Vagina (tissue), 2 donors: Measurements from ENCODE around the gene STK24. TPM values are rescaled to one million over a fixed set of nuclear protein-coding genes. Genes with fewer than 3 reads are reported as not detected.

Source experiments
- DNase-seq, 2 donors: peaks; one replicate each; pipeline ENCODE4 v3.0.0-alpha.2; 2017; ENCODE audit errors: extremely low spot score in 2 of 2
- H3K27ac ChIP-seq: fragments of 200-600 bp; sonication (generic); one replicate; pipeline ENCODE4 v1.5.1; 2019
- H3K27me3 ChIP-seq: fragments of 200-600 bp; sonication (generic); one replicate; pipeline ENCODE4 v1.5.1; 2019
- H3K36me3 ChIP-seq, 2 donors: fragments of 200-600 bp; sonication (generic); one replicate each; pipeline ENCODE4 v1.5.1; 2017 to 2019
- H3K4me1 ChIP-seq: fragments of 200-600 bp; sonication (generic); one replicate; pipeline ENCODE4 v1.5.1; 2019
- H3K4me3 ChIP-seq, 2 donors: fragments of 200-600 bp; sonication (generic); 1 replicate in 1 of 2; 2 replicates in 1 of 2; pipeline ENCODE4 v1.5.1; 2016 to 2019
- H3K9me3 ChIP-seq: fragments of 200-600 bp; sonication (generic); one replicate; pipeline ENCODE4 v1.5.1; 2019
- POLR2A ChIP-seq, 2 donors: fragments of 450-650 bp; IDR thresholded peaks; one replicate each; pipeline ENCODE4 v1.6.1; 2017; ENCODE audit warnings: antibody characterized with exemption in 2 of 2, mild to moderate bottlenecking in 2 of 2, moderate library complexity in 2 of 2
- POLR2AphosphoS5 ChIP-seq, 2 donors: sonication (generic); formaldehyde crosslinking; IDR thresholded peaks; one replicate each; pipeline ENCODE4 v1.9.0; 2017; ENCODE audit warnings: antibody characterized with exemption in 2 of 2, mild to moderate bottlenecking in 2 of 2, low read depth in 1 of 2; ENCODE audit not compliant: insufficient read depth in 1 of 2
- intact Hi-C: fragments of 100-400 bp; cut with DNase I; formaldehyde crosslinking; loops from one replicate; pipeline ENCODE4 v1.15.1; 2023
- total RNA-seq: library from RNA; depleted of rRNA; stranded (reverse); fragments of >200 nt; gene quantifications from one replicate; pipeline ENCODE4 v1.2.3, GENCODE V29; 2016
- TF ChIP-seq, protein P1 (sequence below), 3 experiments: fragments of 450-650 bp in 2 of 3; fragments of 200-600 bp in 1 of 3; sonication (generic) in 1 of 3; IDR thresholded peaks; one replicate each; pipeline ENCODE4 v1.5.1; 2017 to 2019; ENCODE audit warnings: antibody characterized with exemption in 3 of 3, mild to moderate bottlenecking in 2 of 3, moderate library complexity in 2 of 3

Gene STK24
- total RNA-seq, 1 donor from 2014 or later = 82.5 TPM

DNA sequence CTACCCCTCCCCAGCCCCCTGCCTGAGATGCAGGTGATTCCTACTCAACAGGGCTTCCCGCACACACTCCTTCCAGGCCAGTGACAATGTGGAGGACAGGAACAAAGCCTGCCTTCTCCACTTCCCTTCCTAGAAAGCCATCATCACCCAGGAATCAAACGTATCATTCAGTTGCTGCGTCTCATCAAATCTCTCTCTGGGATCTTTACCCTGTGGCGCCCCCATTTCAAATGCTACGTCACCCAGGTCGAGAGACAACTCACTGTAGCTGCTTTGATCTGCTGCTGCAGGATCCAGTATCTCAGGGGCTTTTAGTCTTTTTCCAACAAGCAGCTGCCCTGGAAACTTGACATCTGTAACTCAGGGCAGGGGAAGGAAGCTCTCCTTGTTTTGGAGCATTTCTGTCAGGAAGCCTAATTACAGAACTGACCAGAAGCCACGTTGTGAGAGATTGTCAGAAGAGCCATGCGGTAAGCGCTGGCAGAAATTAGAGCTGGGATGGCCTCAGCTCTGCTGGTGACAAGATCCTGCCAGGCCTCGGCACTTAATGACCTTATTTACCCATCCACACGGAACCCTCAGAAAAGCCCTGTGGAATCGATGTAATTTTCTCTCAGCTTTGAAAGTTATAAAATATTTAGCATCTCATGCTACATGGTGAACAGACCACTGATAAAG lies 140.5 kb downstream of the STK24 start:
- H3K27me3 ChIP-seq = no peaks in the 10 kb centered on the region
- H3K9me3 ChIP-seq = no peaks in the 10 kb centered on the region
- TF ChIP-seq POLR2AphosphoS5 (IDR thresholded peaks at IDR 0.05; ENCODE audit: insufficient read depth in 1 of 2, low read depth in 1 of 2) = no peak
- TF ChIP-seq, protein P1, sequence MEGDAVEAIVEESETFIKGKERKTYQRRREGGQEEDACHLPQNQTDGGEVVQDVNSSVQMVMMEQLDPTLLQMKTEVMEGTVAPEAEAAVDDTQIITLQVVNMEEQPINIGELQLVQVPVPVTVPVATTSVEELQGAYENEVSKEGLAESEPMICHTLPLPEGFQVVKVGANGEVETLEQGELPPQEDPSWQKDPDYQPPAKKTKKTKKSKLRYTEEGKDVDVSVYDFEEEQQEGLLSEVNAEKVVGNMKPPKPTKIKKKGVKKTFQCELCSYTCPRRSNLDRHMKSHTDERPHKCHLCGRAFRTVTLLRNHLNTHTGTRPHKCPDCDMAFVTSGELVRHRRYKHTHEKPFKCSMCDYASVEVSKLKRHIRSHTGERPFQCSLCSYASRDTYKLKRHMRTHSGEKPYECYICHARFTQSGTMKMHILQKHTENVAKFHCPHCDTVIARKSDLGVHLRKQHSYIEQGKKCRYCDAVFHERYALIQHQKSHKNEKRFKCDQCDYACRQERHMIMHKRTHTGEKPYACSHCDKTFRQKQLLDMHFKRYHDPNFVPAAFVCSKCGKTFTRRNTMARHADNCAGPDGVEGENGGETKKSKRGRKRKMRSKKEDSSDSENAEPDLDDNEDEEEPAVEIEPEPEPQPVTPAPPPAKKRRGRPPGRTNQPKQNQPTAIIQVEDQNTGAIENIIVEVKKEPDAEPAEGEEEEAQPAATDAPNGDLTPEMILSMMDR (IDR thresholded peaks at IDR 0.05) = no peak
- TF ChIP-seq POLR2A (IDR thresholded peaks at IDR 0.05) = no peak
- DNase-seq = no peak
- peaks cover 0 to 6% of the 10 kb centered on the region in 2 donors for H3K36me3 ChIP-seq
- no peak overlapping the region for H3K4me3 ChIP-seq
- intact Hi-C loops = no loop called here
- H3K27ac ChIP-seq = no peak overlapping the region
- no peaks in the 10 kb centered on the region for H3K4me1 ChIP-seq

GRCh38 chr13:98435376-98435775 lies 141.5 kb downstream of the STK24 start:
- TF ChIP-seq, protein P1 (IDR thresholded peaks at IDR 0.05) = no peak
- TF ChIP-seq POLR2A (IDR thresholded peaks at IDR 0.05) (no peak), POLR2AphosphoS5 (IDR thresholded peaks at IDR 0.05; ENCODE audit: insufficient read depth in 1 of 2, low read depth in 1 of 2) (no peak)
- Histone ChIP-seq H3K9me3 (no peaks in the 10 kb centered on the region), H3K36me3 (peaks cover 0 to 4% of the 10 kb centered on the region in 2 donors), H3K4me3 (no peak overlapping the region), H3K4me1 (no peaks in the 10 kb centered on the region), H3K27me3 (no peaks in the 10 kb centered on the region), H3K27ac (no peak overlapping the region)
- intact Hi-C loops = no loop called here
- no peak for DNase-seq

DNA sequence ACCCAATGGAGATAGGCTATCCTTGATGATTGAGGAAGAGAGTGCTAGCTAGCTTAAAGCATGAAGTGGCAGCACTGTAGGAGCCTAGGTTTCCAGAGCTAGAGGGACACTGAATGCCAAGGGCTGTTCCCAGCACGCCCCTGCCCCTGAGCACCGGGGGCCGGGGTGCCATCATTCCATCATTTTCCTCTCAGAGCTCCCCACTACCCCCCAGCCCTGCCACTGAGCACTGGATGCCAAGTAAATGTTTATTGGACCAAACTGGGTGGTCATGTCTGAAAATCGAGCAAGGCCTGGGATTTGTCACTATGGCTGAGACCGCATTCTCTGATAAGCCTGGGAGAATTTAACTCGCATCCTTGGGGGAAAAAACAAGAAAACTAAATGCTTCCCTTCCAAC lies 142.8 kb downstream of the STK24 start:
- Histone ChIP-seq H3K27ac (no peak overlapping the region), H3K27me3 (no peaks in the 10 kb centered on the region), H3K4me1 (no peaks in the 10 kb centered on the region), H3K36me3 (no peaks in the 10 kb centered on the region), H3K4me3 (no peak overlapping the region), H3K9me3 (no peaks in the 10 kb centered on the region)
- DNase-seq = no peak
- TF ChIP-seq POLR2A (IDR thresholded peaks at IDR 0.05) (no peak), POLR2AphosphoS5 (IDR thresholded peaks at IDR 0.05; ENCODE audit: insufficient read depth in 1 of 2, low read depth in 1 of 2) (no peak)
- TF ChIP-seq, protein P1 (IDR thresholded peaks at IDR 0.05) = no peak
- intact Hi-C loops = no loop called here

DNA sequence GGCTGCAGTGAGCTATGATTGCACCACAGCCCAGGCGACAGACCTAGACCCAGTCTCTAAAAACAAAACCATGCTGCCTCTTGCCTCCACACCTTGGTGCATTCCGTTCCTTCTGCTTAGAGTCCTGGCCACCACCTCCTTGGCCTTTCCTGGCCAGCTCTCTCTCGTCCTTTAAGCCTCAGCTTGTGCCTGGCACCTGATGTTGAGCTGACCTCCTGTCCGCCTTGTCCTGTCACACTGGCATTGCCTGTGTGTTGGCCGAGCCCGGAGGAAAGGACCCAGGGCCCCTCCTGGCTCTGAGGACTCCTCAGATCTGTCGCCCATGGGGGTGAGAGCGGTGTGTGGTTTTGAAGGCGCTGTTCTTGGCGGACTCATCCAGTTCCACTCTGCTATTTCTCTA lies 143.3 kb downstream of the STK24 start:
- no peaks in the 10 kb centered on the region for H3K4me1 ChIP-seq
- intact Hi-C loops = no loop called here

DNA sequence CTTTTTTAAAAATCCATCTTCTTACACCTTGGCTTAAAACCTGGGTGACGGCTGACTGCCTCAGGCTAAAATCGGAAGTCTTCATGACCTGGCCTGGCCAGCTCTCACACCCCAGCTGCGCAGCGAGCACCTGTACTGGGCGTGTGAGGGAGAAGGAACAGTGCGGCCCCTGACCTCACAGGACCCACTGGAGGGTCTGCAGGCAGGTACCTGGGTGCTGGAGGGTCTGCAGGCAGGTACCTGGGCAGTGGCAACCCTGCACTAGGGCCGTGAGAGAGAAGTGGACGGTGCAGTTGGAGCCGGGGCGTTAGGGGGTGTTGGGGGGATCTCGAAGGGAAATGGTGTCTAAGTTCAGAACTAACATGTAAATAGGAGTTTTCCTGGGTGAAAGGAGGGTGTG lies 144.3 kb downstream of the STK24 start:
- Histone ChIP-seq H3K36me3 (no peaks in the 10 kb centered on the region), H3K4me1 (no peaks in the 10 kb centered on the region), H3K4me3 (no peak overlapping the region), H3K27ac (no peak overlapping the region), H3K27me3 (no peaks in the 10 kb centered on the region), H3K9me3 (no peaks in the 10 kb centered on the region)
- DNase-seq = no peak
- TF ChIP-seq POLR2A (IDR thresholded peaks at IDR 0.05) = no peak
- TF ChIP-seq, protein P1 (IDR thresholded peaks at IDR 0.05) = no peak
- TF ChIP-seq POLR2AphosphoS5 (IDR thresholded peaks at IDR 0.05; ENCODE audit: insufficient read depth in 1 of 2, low read depth in 1 of 2) = no peak
- intact Hi-C loops = no loop called here

More for the DNA sequence above, 143.3 kb downstream of the STK24 start:
- Histone ChIP-seq H3K9me3 (no peaks in the 10 kb centered on the region), H3K4me3 (no peak overlapping the region), H3K27ac (no peak overlapping the region), H3K36me3 (no peaks in the 10 kb centered on the region), H3K27me3 (no peaks in the 10 kb centered on the region)
- no peak for DNase-seq
- TF ChIP-seq, protein P1 (IDR thresholded peaks at IDR 0.05) = no peak
- TF ChIP-seq POLR2A (IDR thresholded peaks at IDR 0.05) = no peak
- no peak for TF ChIP-seq POLR2AphosphoS5 (IDR thresholded peaks at IDR 0.05; ENCODE audit: insufficient read depth in 1 of 2, low read depth in 1 of 2)
